Karpas-422 (cell line): ENCODE results near the gene AOPEP. TPM values are rescaled to one million over a fixed set of nuclear protein-coding genes. Genes with fewer than 3 reads are reported as not detected.
A peak's percentile ranks its signal among the peaks of the same experiment; 100 is the strongest.

Source experiments
- DNase-seq: peaks from one replicate; pipeline ENCODE4 v3.0.0-alpha.2; 2015
- H2AFZ ChIP-seq: fragments of 200-600 bp; sonication (generic); 2 replicates; pipeline ENCODE4 v1.6.1; 2014; ENCODE audit warnings: antibody characterized with exemption, low read length, mixed read lengths
- H3K27ac ChIP-seq: fragments of 200-600 bp; sonication (generic); 2 replicates; pipeline ENCODE4 v1.5.1; 2014; ENCODE audit warnings: mild to moderate bottlenecking, low read length, moderate library complexity
- H3K27me3 ChIP-seq: fragments of 200-600 bp; sonication (generic); 2 replicates; pipeline ENCODE4 v1.6.1; 2014; ENCODE audit warnings: low read length, mixed read lengths
- H3K36me3 ChIP-seq: fragments of 200-600 bp; sonication (generic); 2 replicates; pipeline ENCODE4 v1.6.1; 2014; ENCODE audit warnings: low read length, mixed read lengths; ENCODE audit not compliant: insufficient read depth
- H3K4me1 ChIP-seq: fragments of 200-600 bp; sonication (generic); 2 replicates; pipeline ENCODE4 v1.6.1; 2014; ENCODE audit warnings: mild to moderate bottlenecking, low read length, mixed read lengths
- H3K4me2 ChIP-seq: fragments of 200-600 bp; sonication (generic); 2 replicates; pipeline ENCODE4 v1.6.1; 2014; ENCODE audit warnings: low read length, low read depth, mild to moderate bottlenecking; ENCODE audit not compliant: poor library complexity, severe bottlenecking
- H3K4me3 ChIP-seq: fragments of 200-600 bp; sonication (generic); 2 replicates; pipeline ENCODE4 v1.5.1; 2014; ENCODE audit warnings: mild to moderate bottlenecking, antibody characterized with exemption, low read length, mixed read lengths
- H3K79me2 ChIP-seq: fragments of 200-600 bp; sonication (generic); 2 replicates; pipeline ENCODE4 v1.6.1; 2014; ENCODE audit warnings: mild to moderate bottlenecking, low read length, mixed read lengths
- H3K9ac ChIP-seq: fragments of 200-600 bp; sonication (generic); 2 replicates; pipeline ENCODE4 v1.6.0; 2014; ENCODE audit warnings: low read length
- H3K9me2 ChIP-seq: fragments of 200-600 bp; sonication (generic), shearing (Covaris generic); replicated peaks from 2 replicates; pipeline ENCODE4 v1.6.0; 2014; ENCODE audit warnings: mild to moderate bottlenecking, low read length, moderate library complexity; ENCODE audit not compliant: insufficient read depth
- H3K9me3 ChIP-seq: fragments of 300-700, 200-600 bp; sonication (generic); 2 replicates; pipeline ENCODE4 v1.6.1; 2014; ENCODE audit warnings: low read length, mixed read lengths
- H4K20me1 ChIP-seq: fragments of 200-600 bp; sonication (generic); 2 replicates; pipeline ENCODE4 v1.6.1; 2014; ENCODE audit warnings: mild to moderate bottlenecking, antibody characterized with exemption, low read length, low read depth; ENCODE audit not compliant: insufficient read depth
- total RNA-seq: library from RNA; depleted of rRNA; stranded (reverse); fragments of >200 nt; shearing (Covaris generic); gene quantifications from 2 replicates; pipeline ENCODE4 v1.2.3, GENCODE V29; 2014; ENCODE audit warnings: low replicate concordance

Gene AOPEP
- total RNA-seq, 1 experiment from 2014 or later, result 22.7 TPM

DNA sequence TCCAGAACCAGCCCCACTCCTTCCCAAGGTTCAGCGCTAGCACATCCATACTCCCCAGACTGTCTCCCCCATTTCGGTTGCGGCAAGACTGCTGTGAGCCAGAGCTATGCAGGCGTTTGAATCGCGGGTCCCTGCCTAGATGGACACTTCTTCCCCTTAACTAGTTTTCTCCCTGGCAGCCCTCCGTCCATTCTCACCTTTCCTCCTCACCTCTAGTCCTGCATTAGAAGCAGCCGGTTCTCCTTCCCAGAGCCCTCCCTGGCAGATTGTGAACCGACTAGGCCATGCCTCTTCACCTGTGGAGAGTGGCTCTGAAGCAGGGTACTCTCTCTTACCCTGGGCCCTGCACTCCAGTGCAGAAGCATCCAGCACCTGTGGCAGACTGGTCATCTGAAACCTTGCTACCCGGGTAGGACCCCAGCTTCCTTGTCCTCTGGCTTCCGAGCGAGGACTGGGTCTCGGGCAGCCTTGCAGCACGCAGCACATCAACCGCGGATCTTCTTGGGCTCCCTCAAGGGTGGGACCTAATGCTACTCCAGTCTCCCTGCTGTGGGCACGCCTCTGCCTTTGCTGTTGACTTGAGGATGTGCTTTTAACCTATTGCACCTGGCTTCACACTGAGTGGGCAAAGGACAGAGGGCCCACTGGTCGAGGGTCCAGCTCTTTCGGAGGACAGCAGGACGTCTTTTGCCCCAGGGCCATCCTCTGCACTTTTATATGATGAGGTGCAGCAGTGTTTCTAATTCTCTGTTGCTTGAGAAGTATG is 183.6 kb downstream of the AOPEP start:
- H4K20me1 ChIP-seq, result 0 out of 2 replicates have a peak, but pooled peaks cover 5% of the 10 kb centered on the region
- H3K4me1 ChIP-seq, result peaks cover 19% of the 10 kb centered on the region
- no peaks in the 10 kb centered on the region for H3K9me3 ChIP-seq
- no peak overlapping the region for H3K27ac ChIP-seq
- no peaks in the 10 kb centered on the region for H3K9me2 ChIP-seq
- H3K4me3 ChIP-seq, result no peak overlapping the region
- no peaks in the 10 kb centered on the region for H3K36me3 ChIP-seq
- H3K9ac ChIP-seq, result no peak overlapping the region
- no peak for DNase-seq
- H3K79me2 ChIP-seq, result no peaks in the 10 kb centered on the region
- no peaks in the 10 kb centered on the region for H3K27me3 ChIP-seq
- H2AFZ ChIP-seq, result no peak overlapping the region
- no peak overlapping the region for H3K4me2 ChIP-seq

DNA sequence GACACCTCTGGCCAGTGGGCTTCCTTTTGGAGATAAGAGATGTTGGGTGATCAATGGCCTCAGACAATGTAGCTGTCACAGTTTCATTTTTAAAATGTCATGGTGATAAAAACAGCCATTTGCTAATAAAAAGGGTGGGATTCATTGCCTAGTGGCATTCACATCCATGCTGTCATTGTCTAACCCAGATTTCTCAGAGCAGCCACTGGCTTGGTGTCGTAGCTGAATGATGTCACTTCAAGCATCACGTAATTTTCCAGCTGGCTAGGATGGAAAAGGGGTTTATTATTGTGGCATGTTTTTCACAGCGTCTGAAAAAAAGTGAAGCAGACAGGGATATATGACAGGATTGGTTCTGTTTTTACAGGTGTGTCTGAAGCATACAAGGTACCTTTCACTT is 184.7 kb downstream of the AOPEP start:
- Histone ChIP-seq H3K4me1 (peaks cover 19% of the 10 kb centered on the region), H3K79me2 (no peaks in the 10 kb centered on the region), H3K27me3 (no peaks in the 10 kb centered on the region), H3K36me3 (no peaks in the 10 kb centered on the region), H3K27ac (no peak overlapping the region), H3K9ac (no peak overlapping the region), H3K4me2 (no peak overlapping the region), H3K4me3 (no peak overlapping the region), H2AFZ (no peak overlapping the region), H3K9me2 (no peaks in the 10 kb centered on the region), H4K20me1 (peaks cover 14% of the 10 kb centered on the region; the same call in 1 of the 2 replicates), H3K9me3 (no peaks in the 10 kb centered on the region)
- DNase-seq, result no peak

- Histone ChIP-seq H4K20me1 (peaks cover 9% of the 10 kb centered on the region; the same call in 1 of the 2 replicates), H3K9ac (no peak overlapping the region), H3K9me3 (no peaks in the 10 kb centered on the region)
Observed at GRCh38 chr9:94911986-94912635, 185.6 kb downstream of the AOPEP start.

DNA sequence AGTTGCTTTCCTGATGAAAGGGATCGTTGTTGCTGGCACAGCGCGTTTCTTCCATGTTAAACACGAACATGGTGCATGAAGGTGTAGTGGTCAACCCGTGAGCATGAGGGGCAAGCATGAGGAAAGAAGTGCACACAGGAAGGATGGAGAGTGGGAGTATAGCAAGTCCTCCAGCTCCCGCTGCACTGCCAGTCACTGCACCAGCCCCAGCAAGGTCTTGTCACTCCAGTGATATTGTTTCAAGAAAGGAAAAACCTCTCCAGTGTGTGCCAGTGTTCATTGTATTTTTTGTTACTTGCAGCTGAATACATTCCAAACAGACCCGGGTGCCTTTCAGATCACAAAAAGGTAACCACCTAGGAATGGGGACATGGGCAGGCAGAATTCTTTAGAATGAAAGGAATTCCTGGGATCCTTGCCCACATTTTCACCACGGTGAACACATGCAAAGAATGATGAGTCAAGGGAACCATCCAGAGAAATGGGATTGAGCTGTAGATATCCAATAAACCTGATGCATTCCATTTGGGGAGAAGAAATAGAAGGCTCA is 186.3 kb downstream of the AOPEP start:
- Histone ChIP-seq H3K9me2 (no peaks in the 10 kb centered on the region), H3K27ac (no peak overlapping the region), H3K27me3 (no peaks in the 10 kb centered on the region), H3K79me2 (no peaks in the 10 kb centered on the region), H3K36me3 (no peaks in the 10 kb centered on the region), H3K4me2 (peak overlapping the region; percentile 23), H2AFZ (no peak overlapping the region), H3K4me1 (peaks cover 30% of the 10 kb centered on the region), H3K9ac (no peak overlapping the region), H3K9me3 (no peaks in the 10 kb centered on the region), H4K20me1 (peaks cover 9% of the 10 kb centered on the region; the same call in 1 of the 2 replicates), H3K4me3 (no peak overlapping the region)
- no peak for DNase-seq

More at GRCh38 chr9:94911986-94912635, 185.6 kb downstream of the AOPEP start:
- no peak for DNase-seq
- H3K4me3 ChIP-seq, result no peak overlapping the region
- H3K9me2 ChIP-seq, result no peaks in the 10 kb centered on the region
- H3K4me1 ChIP-seq, result peaks cover 23% of the 10 kb centered on the region
- no peaks in the 10 kb centered on the region for H3K36me3 ChIP-seq
- no peak overlapping the region for H3K27ac ChIP-seq
- no peak overlapping the region for H3K4me2 ChIP-seq
- no peak overlapping the region for H2AFZ ChIP-seq
- H3K79me2 ChIP-seq, result no peaks in the 10 kb centered on the region
- H3K27me3 ChIP-seq, result no peaks in the 10 kb centered on the region

GRCh38 chr9:94913550-94913949 is 187.1 kb downstream of the AOPEP start:
- H3K9me2 ChIP-seq, result no peaks in the 10 kb centered on the region
- H4K20me1 ChIP-seq, result peaks cover 9% of the 10 kb centered on the region; the same call in 1 of the 2 replicates
- DNase-seq, result no peak
- H3K36me3 ChIP-seq, result no peaks in the 10 kb centered on the region
- peak overlapping the region; percentile 19; the same call in 1 of the 2 replicates for H3K27ac ChIP-seq
- no peaks in the 10 kb centered on the region for H3K79me2 ChIP-seq
- no peak overlapping the region for H2AFZ ChIP-seq
- H3K9ac ChIP-seq, result no peak overlapping the region
- peak overlapping the region; percentile 23 for H3K4me2 ChIP-seq
- H3K27me3 ChIP-seq, result no peaks in the 10 kb centered on the region
- no peaks in the 10 kb centered on the region for H3K9me3 ChIP-seq
- H3K4me3 ChIP-seq, result no peak overlapping the region
- H3K4me1 ChIP-seq, result peaks cover 37% of the 10 kb centered on the region

- Histone ChIP-seq H3K9me3 (no peaks in the 10 kb centered on the region), H3K4me1 (peaks cover 37% of the 10 kb centered on the region), H3K9me2 (no peaks in the 10 kb centered on the region), H2AFZ (no peak overlapping the region), H3K4me3 (no peak overlapping the region), H3K9ac (no peak overlapping the region), H3K4me2 (no peak overlapping the region), H4K20me1 (peaks cover 9% of the 10 kb centered on the region; the same call in 1 of the 2 replicates), H3K27ac (no peak overlapping the region), H3K79me2 (no peaks in the 10 kb centered on the region), H3K27me3 (no peaks in the 10 kb centered on the region), H3K36me3 (no peaks in the 10 kb centered on the region)
- no peak for DNase-seq
Observed at GRCh38 chr9:94915476-94916450, 189.3 kb downstream of the AOPEP start.

DNA sequence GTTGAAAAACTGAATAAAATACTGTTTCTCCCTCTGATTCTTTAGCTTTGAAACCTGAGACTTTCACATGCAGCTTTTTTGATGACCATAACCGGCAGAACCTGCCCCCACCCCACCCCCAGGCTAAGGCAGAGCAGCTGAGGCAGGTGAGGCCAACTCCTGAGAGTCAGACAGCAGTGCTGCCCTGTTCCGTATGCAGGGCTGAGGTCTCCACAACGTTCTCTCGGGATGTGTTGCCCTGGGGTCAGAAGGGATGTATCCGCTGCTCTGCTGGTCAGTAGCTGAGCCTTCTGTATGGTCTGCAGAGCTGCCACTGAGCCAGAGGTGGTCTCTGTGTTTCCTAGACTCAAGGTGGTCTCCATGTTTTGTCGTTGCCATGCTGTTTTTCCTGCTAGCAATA is 190.5 kb downstream of the AOPEP start:
- Histone ChIP-seq H3K27ac (no peak overlapping the region), H3K9me2 (no peaks in the 10 kb centered on the region), H3K4me2 (no peak overlapping the region), H2AFZ (no peak overlapping the region), H3K79me2 (no peaks in the 10 kb centered on the region), H3K27me3 (no peaks in the 10 kb centered on the region), H3K9me3 (no peaks in the 10 kb centered on the region), H3K4me1 (peaks cover 47% of the 10 kb centered on the region), H4K20me1 (peaks cover 9% of the 10 kb centered on the region; the same call in 1 of the 2 replicates), H3K4me3 (no peak overlapping the region), H3K9ac (no peak overlapping the region), H3K36me3 (no peaks in the 10 kb centered on the region)
- DNase-seq, result no peak
